Heart left ventricle (tissue), 16 donors: ENCODE results near the gene LSS. TPM values are rescaled to one million over a fixed set of nuclear protein-coding genes. Genes with fewer than 3 reads are reported as not detected.
"Not testable (repeated sequence)": the region's sequence is repeated elsewhere in the genome, so short reads cannot be mapped to it uniquely, and the experiment has no call there.

Experiments used
- ATAC-seq, 4 donors: fragments of 200-7000 bp; cut with Tn5 transposase; one replicate each; pipeline ENCODE4 v1.9.1; 2020 to 2022; ENCODE audit warnings: moderate library complexity in 4 of 4, mild to moderate bottlenecking in 3 of 4, moderate number of reproducible peaks in 1 of 4
- DNase-seq, 5 donors: peaks; one replicate each; pipeline ENCODE4 v3.0.0-alpha.2; 2020
- H3K27ac ChIP-seq, 12 donors: fragments of 200-600 bp; sonication (generic) in 4 of 12; one replicate each; pipeline versions ENCODE4 v1.5.0 to v1.8.0; 2016 to 2022; ENCODE audit warnings: mild to moderate bottlenecking in 2 of 12
- H3K27me3 ChIP-seq, 9 donors: fragments of 200-600 bp; sonication (generic) in 2 of 9; one replicate each; pipeline versions ENCODE4 v1.5.1 to v1.8.0; 2016 to 2022; ENCODE audit warnings: mild to moderate bottlenecking in 3 of 9
- H3K36me3 ChIP-seq, 9 donors: fragments of 200-600 bp; sonication (generic) in 2 of 9; one replicate each; pipeline versions ENCODE4 v1.5.0 to v1.8.0; 2018 to 2022; ENCODE audit warnings: mild to moderate bottlenecking in 2 of 9
- H3K4me1 ChIP-seq, 12 donors: fragments of 200-600 bp; sonication (generic) in 4 of 12; one replicate each; pipeline versions ENCODE4 v1.5.0 to v1.8.0; 2016 to 2022; ENCODE audit warnings: mild to moderate bottlenecking in 3 of 12
- H3K4me3 ChIP-seq, 12 donors: fragments of 200-600 bp; sonication (generic) in 4 of 12; one replicate each; pipeline versions ENCODE4 v1.5.0 to v1.8.0; 2017 to 2022; ENCODE audit warnings: mild to moderate bottlenecking in 9 of 12, moderate library complexity in 4 of 12
- H3K9me3 ChIP-seq, 12 donors: fragments of 200-600 bp; sonication (generic) in 4 of 12; one replicate each; pipeline versions ENCODE4 v1.5.0 to v1.8.0; 2016 to 2022; ENCODE audit warnings: mild to moderate bottlenecking in 1 of 12
- CTCF ChIP-seq, 12 donors: fragments of 200-600 bp; sonication (generic) in 4 of 12; IDR thresholded peaks; one replicate each; pipeline versions ENCODE4 v1.5.0 to v1.8.0; 2018 to 2022; ENCODE audit warnings: antibody characterized with exemption in 12 of 12, mild to moderate bottlenecking in 5 of 12
- POLR2A ChIP-seq, 2 donors: fragments of 450-650 bp; IDR thresholded peaks; one replicate each; pipeline ENCODE4 v1.6.1; 2017; ENCODE audit warnings: antibody characterized with exemption in 2 of 2, mild to moderate bottlenecking in 2 of 2, moderate library complexity in 2 of 2
- WGBS, 4 donors: extraction: QIAGEN DNeasy Blood & Tissue Kit in 2 of 4; methylation state at CpG; one replicate each; pipeline versions ENCODE4 v1.1.5 to v1.1.7; 2013 to 2018; 5-methylcytosine and 5-hydroxymethylcytosine counted together
- intact Hi-C, 10 donors: fragments of 100-400 bp; cut with DNase I; formaldehyde crosslinking; loops; one replicate each; pipeline versions ENCODE4 v1.11.1 to v1.14.2; 2022
- polyA plus RNA-seq, 2 donors: library from polyadenylated mRNA; stranded (reverse); fragments of 200-250 nt; gene quantifications; one replicate each; pipeline ENCODE4 v1.2.3, GENCODE V29; 2013
- total RNA-seq, 9 donors: library from RNA; depleted of rRNA in 2 of 9; stranded (reverse); fragments of >200 nt in 2 of 9; fragmentation: NEBNext Ultra II Directional in 3 of 9; extraction: Animal tissue kit (Norgen Biotek cat#: 25700) in 3 of 9; gene quantifications; one replicate each; pipeline versions ENCODE4 v1.1.0 to v1.2.4, GENCODE V29; 2016 to 2023
- donor health status: ischemic (EF 13 %, LVEDD 7.1; RV severe dilation, severe dysfunction).
- donor health status: healthy with polysubstance abuse.
- donor health status: DM: no; HTN: yes; CAD: no.
- donor health status: DM: no; HTN: no; CAD: no.
- donor health status: ischemic (EF 25% LVEDD 6.9; RV normal size, moderate dysfunction).
- donor health status: ischemic (EF 25% LVEDD 5.7; RV mildly dilated, moderate dysfunction).
- donor health status: healthy.
- donor health status: DM: yes; HTN: yes; CAD: no.
- donor health status: ischemic (EF 35%, LVEDD 5.7; RV mildly dilated, moderate dysfunction).
- donor health status: nonischemic (EF 11% LVEDD 7.7; RV severe dilation, severe dysfunction).
- donor health status: DM: yes; HTN: yes; CAD: no.
- donor health status: PGD.
- donor health status: ischemic (EF 29% LVEDD 5.4; RV normal size, mild dysfunction).
- donor health status: nonischemic (EF 23%, LVEDD 6.1; RV moderate dilation, normal function).

LSS gene
- total and polyA plus RNA-seq, 11 donors, result 25.1 to 65.5 (median 40.7) TPM

GRCh38 chr21:46178961-46179360, 49.6 kb downstream of the LSS start:
- TF ChIP-seq POLR2A (IDR thresholded peaks at IDR 0.05), result no peak
- TF ChIP-seq CTCF (IDR thresholded peaks at IDR 0.05), result no peak
- no peak for ATAC-seq
- no peak for DNase-seq
- H3K27ac ChIP-seq, result no peak overlapping the region
- 79 to 98% (median 93%) methylated on average over 4 of the region's 4 CpGs for WGBS, 4 donors
- peaks cover 0 to 24% (median 0%) of the 10 kb centered on the region in 12 donors for H3K9me3 ChIP-seq
- peaks cover 0 to 4% (median 0%) of the 10 kb centered on the region in 9 donors for H3K36me3 ChIP-seq
- H3K4me3 ChIP-seq, result no peak overlapping the region
- H3K27me3 ChIP-seq, result no peaks in the 10 kb centered on the region
- intact Hi-C loops, result no loop called here
- H3K4me1 ChIP-seq, result peaks cover 0 to 16% (median 0%) of the 10 kb centered on the region in 12 donors

- H3K4me1 ChIP-seq, H3K36me3 ChIP-seq, H3K4me3 ChIP-seq, DNase-seq, H3K27ac ChIP-seq, intact Hi-C loops, H3K27me3 ChIP-seq, ATAC-seq: not testable (repeated sequence)
- WGBS, 4 donors, result 91 to 99% (median 96%) methylated on average over 3 of the region's 3 CpGs
- H3K9me3 ChIP-seq, result peaks cover 0 to 28% (median 0%) of the 10 kb centered on the region in 12 donors
These were observed 52.0 kb downstream of the LSS start for GRCh38 chr21:46176443-46177129.

- Histone ChIP-seq H3K9me3 (peaks cover 0 to 28% (median 0%) of the 10 kb centered on the region in 12 donors), H3K27me3 (no peaks in the 10 kb centered on the region), H3K36me3 (no peaks in the 10 kb centered on the region), H3K4me1 (peaks cover 0 to 7% (median 0%) of the 10 kb centered on the region in 12 donors), H3K4me3 (no peak overlapping the region), H3K27ac (no peak overlapping the region)
- ATAC-seq (no peak), DNase-seq (peak in 2 of 5 donors; percentile 7 to 37)
- TF ChIP-seq POLR2A (IDR thresholded peaks at IDR 0.05) (no peak), CTCF (IDR thresholded peaks at IDR 0.05) (no peak)
- 89 to 100% (median 95%) methylated on average over 1 of the region's 1 CpG for WGBS, 4 donors
- intact Hi-C loops, result no loop called here
These were observed 55.0 kb downstream of the LSS start for GRCh38 chr21:46173573-46173972.

GRCh38 chr21:46172863-46173528, 55.6 kb downstream of the LSS start:
- no peak for ATAC-seq
- Histone ChIP-seq H3K36me3 (peaks cover 0 to 5% (median 0%) of the 10 kb centered on the region in 9 donors), H3K4me1 (peaks cover 0 to 7% (median 0%) of the 10 kb centered on the region in 12 donors), H3K9me3 (peaks cover 0 to 28% (median 0%) of the 10 kb centered on the region in 12 donors), H3K4me3 (no peak overlapping the region), H3K27me3 (no peaks in the 10 kb centered on the region), H3K27ac (no peak overlapping the region)
- TF ChIP-seq CTCF (IDR thresholded peaks at IDR 0.05), result no peak
- TF ChIP-seq POLR2A (IDR thresholded peaks at IDR 0.05), result no peak
- DNase-seq, result peak in 1 of 5 donors; percentile 6
- 92 to 96% (median 93%) methylated on average over 4 to 6 of the region's 6 CpGs for WGBS, 4 donors
- intact Hi-C loops, result no loop called here
